CD4-positive, alpha-beta T cell (primary cell): ENCODE results near the gene VEZF1. TPM values are rescaled to one million over a fixed set of nuclear protein-coding genes. Genes with fewer than 3 reads are reported as not detected.
A peak's percentile ranks its signal among the peaks of the same experiment; 100 is the strongest.

Experiments
- ATAC-seq: fragments of 200-7000 bp; cut with Tn5 transposase; one replicate; pipeline ENCODE4 v1.10.0; 2022; ENCODE audit warnings: mild to moderate bottlenecking; ENCODE audit not compliant: poor library complexity
- CTCF ChIA-PET: fragments of 350-600 bp; sonication (Branson Sonifier 250); formaldehyde crosslinking; loops from one replicate; lab custom pipeline; 2021; ENCODE audit warnings: antibody characterized with exemption, inconsistent platforms; lab: Charles Lee
- POLR2A ChIA-PET: fragments of 350-600 bp; sonication (Branson Sonifier 250); formaldehyde crosslinking; loops from one replicate; lab custom pipeline; 2021; ENCODE audit warnings: antibody characterized with exemption, inconsistent platforms; lab: Charles Lee
- DNase-seq, 14 experiments: peaks; one replicate each; pipeline ENCODE4 v3.0.0-alpha.2; 2013 to 2020; ENCODE audit warnings: mixed read lengths in 2 of 14
- H3K27ac ChIP-seq, 2 donors: one replicate each; pipeline versions ENCODE4 v1.5.1 to v1.7.0; 2013; ENCODE audit warnings: low read length in 2 of 2, low read depth in 1 of 2, mild to moderate bottlenecking in 1 of 2
- H3K27me3 ChIP-seq, 2 experiments: 1 replicate in 1 of 2; 2 replicates in 1 of 2; pipeline versions ENCODE4 v1.6.1 to v1.7.0; 2013; ENCODE audit warnings: low read length in 2 of 2, control low read depth in 1 of 2, mild to moderate bottlenecking in 1 of 2, moderate library complexity in 1 of 2; ENCODE audit not compliant: insufficient read depth in 2 of 2, control insufficient read depth in 1 of 2
- H3K36me3 ChIP-seq: one replicate; pipeline ENCODE4 v1.6.1; 2013; ENCODE audit warnings: low read length, control low read depth; ENCODE audit not compliant: insufficient read depth
- H3K4me1 ChIP-seq: one replicate; pipeline ENCODE4 v1.6.1; 2013; ENCODE audit warnings: low read length, control low read depth; ENCODE audit not compliant: insufficient read depth
- H3K4me3 ChIP-seq: one replicate; pipeline ENCODE4 v1.5.1; 2013; ENCODE audit warnings: mild to moderate bottlenecking, low read length, moderate library complexity
- H3K9me3 ChIP-seq, 2 experiments: 1 replicate in 1 of 2; 2 replicates in 1 of 2; pipeline versions ENCODE4 v1.6.1 to v1.7.0; 2013; ENCODE audit warnings: low read length in 2 of 2, mild to moderate bottlenecking in 2 of 2, control low read depth in 1 of 2, moderate library complexity in 1 of 2; ENCODE audit not compliant: control insufficient read depth in 1 of 2, insufficient read depth in 1 of 2
- H3K27ac Mint-ChIP-seq: one replicate; pipeline ENCODE4 v1.8.0; 2020; ENCODE audit warnings: mixed read lengths
- H3K27me3 Mint-ChIP-seq: one replicate; pipeline ENCODE4 v1.8.0; 2021; ENCODE audit warnings: mixed read lengths
- H3K36me3 Mint-ChIP-seq: one replicate; pipeline ENCODE4 v1.8.0; 2021; ENCODE audit warnings: low read depth, mixed read lengths
- H3K4me1 Mint-ChIP-seq: one replicate; pipeline ENCODE4 v1.8.0; 2021; ENCODE audit warnings: low read depth, mixed read lengths
- H3K4me3 Mint-ChIP-seq: one replicate; pipeline ENCODE4 v1.8.0; 2020; ENCODE audit warnings: mild to moderate bottlenecking, mixed read lengths
- H3K9me3 Mint-ChIP-seq: one replicate; pipeline ENCODE4 v1.8.0; 2020; ENCODE audit warnings: mixed read lengths
- intact Hi-C, 2 experiments: fragments of 100-400 bp; cut with DNase I in 1 of 2; cut with micrococcal nuclease in 1 of 2; formaldehyde crosslinking; loops; one replicate each; pipeline versions ENCODE4 v1.15.1 to v1.9.0; 2023 to 2025; cut with DNase I, micrococcal nuclease
- total RNA-seq, 174 experiments: library from RNA in 2 of 174; stranded (reverse) in 2 of 174; gene quantifications; one replicate each; pipeline ENCODE4 v1.2.3 and lab custom pipeline; 2021 to 2026
- TF ChIP-seq, protein P1 (sequence below): fragments of 200-600 bp; IDR thresholded peaks from one replicate; pipeline ENCODE4 v1.8.0; 2022; ENCODE audit warnings: antibody characterized with exemption, mild to moderate bottlenecking

VEZF1 gene
- total RNA-seq, 2 experiments from 2014 or later, result 41.6 to 41.7 TPM

DNA sequence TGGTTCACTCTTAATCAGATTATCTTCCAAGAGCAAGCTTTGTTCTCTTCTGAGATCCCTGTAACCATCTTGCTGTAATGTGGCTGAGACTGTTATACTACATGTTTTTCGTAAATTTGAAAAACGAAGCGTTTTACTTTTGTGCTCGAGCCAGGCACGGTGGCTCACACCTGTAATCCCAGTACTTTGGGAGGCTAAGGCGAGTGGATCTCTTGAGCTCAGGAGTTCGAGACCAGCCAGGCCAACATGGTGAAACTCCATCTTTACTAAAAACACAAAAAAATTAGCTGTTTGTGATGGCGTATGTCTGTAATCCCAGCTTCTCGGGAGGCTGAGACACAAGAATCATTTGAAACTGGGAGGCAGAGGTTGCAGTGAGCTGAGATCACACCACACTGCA lies 40.7 kb downstream of the VEZF1 start:
- Histone ChIP-seq H3K36me3 (no peaks in the 10 kb centered on the region), H3K9me3 (no peaks in the 10 kb centered on the region), H3K27ac (no peak overlapping the region), H3K4me1 (peaks cover 33% of the 10 kb centered on the region), H3K4me3 (peak overlapping the region; percentile 58), H3K27me3 (no peaks in the 10 kb centered on the region)
- Mint-ChIP-seq H3K27me3 (no peaks in the 10 kb centered on the region), H3K4me1 (peaks cover 29% of the 10 kb centered on the region), H3K27ac (peak overlapping the region; percentile 6), H3K9me3 (no peaks in the 10 kb centered on the region), H3K4me3 (peak overlapping the region; percentile 86), H3K36me3 (no peaks in the 10 kb centered on the region)
- TF ChIP-seq, protein P1, sequence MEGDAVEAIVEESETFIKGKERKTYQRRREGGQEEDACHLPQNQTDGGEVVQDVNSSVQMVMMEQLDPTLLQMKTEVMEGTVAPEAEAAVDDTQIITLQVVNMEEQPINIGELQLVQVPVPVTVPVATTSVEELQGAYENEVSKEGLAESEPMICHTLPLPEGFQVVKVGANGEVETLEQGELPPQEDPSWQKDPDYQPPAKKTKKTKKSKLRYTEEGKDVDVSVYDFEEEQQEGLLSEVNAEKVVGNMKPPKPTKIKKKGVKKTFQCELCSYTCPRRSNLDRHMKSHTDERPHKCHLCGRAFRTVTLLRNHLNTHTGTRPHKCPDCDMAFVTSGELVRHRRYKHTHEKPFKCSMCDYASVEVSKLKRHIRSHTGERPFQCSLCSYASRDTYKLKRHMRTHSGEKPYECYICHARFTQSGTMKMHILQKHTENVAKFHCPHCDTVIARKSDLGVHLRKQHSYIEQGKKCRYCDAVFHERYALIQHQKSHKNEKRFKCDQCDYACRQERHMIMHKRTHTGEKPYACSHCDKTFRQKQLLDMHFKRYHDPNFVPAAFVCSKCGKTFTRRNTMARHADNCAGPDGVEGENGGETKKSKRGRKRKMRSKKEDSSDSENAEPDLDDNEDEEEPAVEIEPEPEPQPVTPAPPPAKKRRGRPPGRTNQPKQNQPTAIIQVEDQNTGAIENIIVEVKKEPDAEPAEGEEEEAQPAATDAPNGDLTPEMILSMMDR, result no peak
- POLR2A ChIA-PET, result interaction anchor here (1.0 to 1.9 kb wide), 5 partner anchors 9 to 60 kb away, joined by 3 to 12 read pairs (median 5); partner anchors contain the start of genes CUEDC1, SRSF1 and VEZF1
- CTCF ChIA-PET, result interaction anchor here (1.3 kb wide), 1 partner anchor 52 kb away, joined by 5 read pairs; no protein-coding TSS in a partner anchor
- DNase-seq (no peak), ATAC-seq (no peak)
- intact Hi-C loops, result no loop called here

DNA sequence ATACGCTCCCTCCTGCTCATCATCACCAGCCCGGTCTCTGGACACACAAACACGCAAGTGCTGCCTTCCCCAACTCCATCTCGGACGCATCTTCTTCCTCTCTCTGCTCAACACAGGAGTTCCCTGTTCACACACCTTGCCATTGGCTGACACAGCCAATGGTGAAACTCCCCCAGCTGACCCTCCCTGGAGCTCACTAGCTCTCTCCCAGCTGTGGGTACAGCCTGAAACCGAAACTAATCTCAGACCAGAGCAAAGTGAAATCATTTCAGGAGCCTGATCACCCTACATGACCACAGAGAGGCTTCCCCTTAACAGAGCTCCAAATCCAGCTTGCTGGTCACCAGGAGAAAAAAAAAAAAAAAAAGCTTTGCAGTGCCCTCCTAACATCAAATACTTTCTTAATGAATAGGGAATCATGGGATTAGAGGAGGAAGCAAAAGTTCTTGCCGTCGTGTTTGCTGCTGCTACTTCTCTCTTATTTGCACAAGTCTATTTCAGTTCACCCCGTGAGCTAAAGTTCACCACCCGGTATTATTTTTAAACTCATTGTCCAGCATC lies 41.2 kb downstream of the VEZF1 start:
- Mint-ChIP-seq H3K27me3 (peaks cover under 1% of the 10 kb centered on the region), H3K4me1 (peaks cover 29% of the 10 kb centered on the region), H3K36me3 (no peaks in the 10 kb centered on the region), H3K27ac (peak overlapping the region; percentile 6), H3K4me3 (peak overlapping the region; percentile 86), H3K9me3 (no peaks in the 10 kb centered on the region)
- ChIA-PET POLR2A (interaction anchor here (1.0 to 1.9 kb wide), 6 partner anchors 9 to 60 kb away, joined by 3 to 12 read pairs (median 4); partner anchors contain the start of genes CUEDC1, SRSF1 and VEZF1), CTCF (interaction anchor here (1.3 kb wide), 1 partner anchor 52 kb away, joined by 5 read pairs; no protein-coding TSS in a partner anchor)
- TF ChIP-seq, protein P1, result no peak
- Histone ChIP-seq H3K27ac (no peak overlapping the region), H3K9me3 (no peaks in the 10 kb centered on the region), H3K4me3 (peak overlapping the region; percentile 58), H3K36me3 (no peaks in the 10 kb centered on the region), H3K27me3 (no peaks in the 10 kb centered on the region), H3K4me1 (peaks cover 33% of the 10 kb centered on the region)
- peak; percentile 66 for ATAC-seq
- intact Hi-C loops, result no loop called here
- DNase-seq, result peak in 5 of 14 experiments; percentile 4 to 73 (median 66)

DNA sequence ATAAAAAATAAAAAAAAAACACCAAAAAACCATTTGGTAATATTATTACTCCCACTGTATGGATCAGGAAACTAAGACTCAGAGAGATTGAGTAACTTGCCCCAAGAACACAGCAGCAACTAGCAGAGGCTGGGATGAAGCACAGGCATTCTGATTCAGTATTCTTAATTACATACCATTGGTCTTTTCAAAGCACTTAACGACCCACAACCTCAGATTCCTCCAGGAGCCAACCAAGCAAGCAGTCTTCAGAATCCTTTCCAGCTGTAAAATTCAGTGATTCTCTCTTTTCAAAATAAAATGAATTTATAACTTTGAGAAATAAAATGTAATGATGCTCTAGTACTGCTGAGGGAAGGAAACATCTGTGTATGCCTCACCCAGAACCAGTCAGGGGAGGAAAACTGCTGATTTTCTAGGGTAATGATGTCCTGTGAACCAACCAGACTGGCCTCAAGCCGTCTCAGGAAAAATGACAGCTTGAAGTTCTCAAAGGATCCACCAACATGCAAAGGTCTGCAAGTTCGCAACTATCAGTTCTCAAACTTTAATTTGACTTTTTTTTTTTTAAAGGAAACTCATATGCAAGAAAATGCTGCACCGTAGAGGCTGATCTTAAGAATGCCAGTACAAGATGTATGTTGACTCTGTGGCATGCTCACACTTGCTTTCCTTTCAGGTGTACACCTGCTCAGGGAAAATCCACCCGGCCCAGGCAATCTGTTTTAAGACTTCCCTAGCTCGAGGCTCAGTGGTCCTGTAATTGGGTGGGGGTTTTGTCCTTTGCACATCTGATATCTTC lies 41.9 kb downstream of the VEZF1 start:
- POLR2A ChIA-PET, result interaction anchor here (0.7 to 1.9 kb wide), 7 partner anchors 9 to 61 kb away, joined by 3 to 12 read pairs (median 4); partner anchors contain the start of genes CUEDC1, SRSF1 and VEZF1
- H3K36me3 ChIP-seq, result no peaks in the 10 kb centered on the region
- intact Hi-C loops, result no loop called here
- TF ChIP-seq, protein P1, result no peak
- Mint-ChIP-seq H3K4me1 (peaks cover 29% of the 10 kb centered on the region), H3K9me3 (no peaks in the 10 kb centered on the region), H3K36me3 (no peaks in the 10 kb centered on the region), H3K27me3 (peaks cover 7% of the 10 kb centered on the region), H3K27ac (peak overlapping the region; percentile 6), H3K4me3 (peak overlapping the region; percentile 86)
- peak overlapping the region; percentile 58 for H3K4me3 ChIP-seq
- peaks cover 33% of the 10 kb centered on the region for H3K4me1 ChIP-seq
- no peaks in the 10 kb centered on the region for H3K9me3 ChIP-seq
- DNase-seq (peak in 1 of 14 experiments; percentile 8), ATAC-seq (peak; percentile 67)
- no peaks in the 10 kb centered on the region for H3K27me3 ChIP-seq
- no peak overlapping the region for H3K27ac ChIP-seq
- CTCF ChIA-PET, result interaction anchor here (1.3 kb wide), 1 partner anchor 53 kb away, joined by 5 read pairs; no protein-coding TSS in a partner anchor
